NCI-H1105 (cell line): ENCODE measurements around the gene DOCK7.
"Not testable (repeated sequence)": the region's sequence is repeated elsewhere in the genome, so short reads cannot be mapped to it uniquely, and the experiment has no call there.

Experiments
- DNase-seq: peaks from one replicate; lab custom pipeline; 2025; lab: John Stamatoyannopoulos, UW

The DOCK7 gene

GRCh38 chr1:62608905-62609304 lies 79.3 kb downstream of the DOCK7 start:
- DNase-seq = no peak

GRCh38 chr1:62601457-62601856 lies 86.7 kb downstream of the DOCK7 start:
- DNase-seq = no peak

GRCh38 chr1:62599044-62599443 lies 89.1 kb downstream of the DOCK7 start:
- DNase-seq = no peak

GRCh38 chr1:62597281-62597680 lies 90.9 kb downstream of the DOCK7 start, which contains the start of gene ANGPTL3:
Gene ANGPTL3, plus strand, starts transcription at chr1:62597520. Its CDS starts 47 bp downstream, at chr1:62597567.
- no peak for DNase-seq

GRCh38 chr1:62595647-62596046 lies 92.5 kb downstream of the DOCK7 start:
- DNase-seq = no peak

GRCh38 chr1:62593825-62594394 lies 94.3 kb downstream of the DOCK7 start:
- no peak for DNase-seq

GRCh38 chr1:62590970-62591368 lies 97.2 kb downstream of the DOCK7 start:
- DNase-seq = no peak

GRCh38 chr1:62590255-62590969 lies 97.8 kb downstream of the DOCK7 start:
- DNase-seq = no peak

- no peak for DNase-seq
These were observed 98.9 kb downstream of the DOCK7 start for GRCh38 chr1:62589321-62589720.

- no peak for DNase-seq
These were observed 100.2 kb downstream of the DOCK7 start for GRCh38 chr1:62588000-62588399.

- no peak for DNase-seq
These were observed 102.6 kb downstream of the DOCK7 start for GRCh38 chr1:62585469-62586155.

GRCh38 chr1:62573675-62574074 lies 114.5 kb downstream of the DOCK7 start:
- no peak for DNase-seq

GRCh38 chr1:62572476-62572875 lies 115.7 kb downstream of the DOCK7 start:
- no peak for DNase-seq

- DNase-seq = not testable (repeated sequence)
These were observed 116.7 kb downstream of the DOCK7 start for GRCh38 chr1:62571517-62571916.

GRCh38 chr1:62567926-62568325 lies 120.3 kb downstream of the DOCK7 start:
- not testable (repeated sequence) for DNase-seq

- DNase-seq = not testable (repeated sequence)
These were observed 121.0 kb downstream of the DOCK7 start for GRCh38 chr1:62567182-62567581.

GRCh38 chr1:62561306-62561705 lies 126.9 kb downstream of the DOCK7 start:
- DNase-seq = no peak

- no peak for DNase-seq
These were observed 143.6 kb downstream of the DOCK7 start for GRCh38 chr1:62544570-62544969.

GRCh38 chr1:62541048-62541447 lies 147.1 kb downstream of the DOCK7 start:
- no peak for DNase-seq

- no peak for DNase-seq
These were observed 149.1 kb downstream of the DOCK7 start for GRCh38 chr1:62539028-62539447.

GRCh38 chr1:62536865-62537264 lies 151.3 kb downstream of the DOCK7 start:
- DNase-seq = no peak

GRCh38 chr1:62530516-62531154 lies 157.6 kb downstream of the DOCK7 start:
- DNase-seq = peak; percentile 6

GRCh38 chr1:62529227-62529626 lies 159.0 kb downstream of the DOCK7 start:
- no peak for DNase-seq
